ENCODE data around the gene BDKRB2.

Gene BDKRB2

GRCh38 chr14:96231056-96231455, 26.4 kb downstream of the BDKRB2 start:
- no peaks in the 10 kb centered on the region for H3K4me1 ChIP-seq (ENCODE audit: insufficient read depth, low read length)
- H3K27me3 ChIP-seq (ENCODE audit: insufficient read depth, low read length, poor library complexity) = peaks cover 5% of the 10 kb centered on the region
- no peak overlapping the region for H2AFZ ChIP-seq (ENCODE audit: low read depth, low read length)
- no peak overlapping the region for H3K27ac ChIP-seq (ENCODE audit: low read length)
- H3K36me3 ChIP-seq (ENCODE audit: insufficient read depth, low read length) = no peaks in the 10 kb centered on the region
- H3K4me2 ChIP-seq (ENCODE audit: insufficient read depth, low read length) = no peak overlapping the region
- no peak overlapping the region for H3K4me3 ChIP-seq (ENCODE audit: low read depth in 1 of 2, low read length in 2 of 2)
- no peaks in the 10 kb centered on the region for H3K9me3 ChIP-seq (ENCODE audit: insufficient read depth, low read length, severe bottlenecking)
- no peaks in the 10 kb centered on the region for H3K79me2 ChIP-seq (ENCODE audit: insufficient read depth, low read length)
- no peak overlapping the region for H3K9ac ChIP-seq (ENCODE audit: low read depth, low read length)
- DNase-seq = no peak
- ATAC-seq (ENCODE audit: insufficient read depth, low read depth) = no peak
- TF ChIP-seq EZH2 (IDR thresholded peaks at IDR 0.05; ENCODE audit: borderline replicate concordance, low read depth, low read length, severe bottlenecking) = no peak
- no peak for TF ChIP-seq CTCF (IDR thresholded peaks at IDR 0.05; ENCODE audit: borderline replicate concordance, extremely low read depth, low read length, poor library complexity, severe bottlenecking)
- H4K20me1 ChIP-seq (ENCODE audit: insufficient read depth, low read length) = no peaks in the 10 kb centered on the region

GRCh38 chr14:96231526-96232130, 27.0 kb downstream of the BDKRB2 start:
- no peaks in the 10 kb centered on the region for H3K79me2 ChIP-seq (ENCODE audit: insufficient read depth, low read length)
- TF ChIP-seq EZH2 (IDR thresholded peaks at IDR 0.05; ENCODE audit: borderline replicate concordance, low read depth, low read length, severe bottlenecking) (no peak), CTCF (IDR thresholded peaks at IDR 0.05; ENCODE audit: borderline replicate concordance, extremely low read depth, low read length, poor library complexity, severe bottlenecking) (no peak)
- no peak overlapping the region for H3K4me3 ChIP-seq (ENCODE audit: low read depth in 1 of 2, low read length in 2 of 2)
- no peaks in the 10 kb centered on the region for H3K9me3 ChIP-seq (ENCODE audit: insufficient read depth, low read length, severe bottlenecking)
- ATAC-seq (ENCODE audit: insufficient read depth, low read depth) (no peak), DNase-seq (no peak)
- H3K27me3 ChIP-seq (ENCODE audit: insufficient read depth, low read length, poor library complexity) = peaks cover 8% of the 10 kb centered on the region
- H2AFZ ChIP-seq (ENCODE audit: low read depth, low read length) = no peak overlapping the region
- H3K4me1 ChIP-seq (ENCODE audit: insufficient read depth, low read length) = no peaks in the 10 kb centered on the region
- H3K9ac ChIP-seq (ENCODE audit: low read depth, low read length) = no peak overlapping the region
- no peaks in the 10 kb centered on the region for H3K36me3 ChIP-seq (ENCODE audit: insufficient read depth, low read length)
- no peak overlapping the region for H3K27ac ChIP-seq (ENCODE audit: low read length)
- no peak overlapping the region for H3K4me2 ChIP-seq (ENCODE audit: insufficient read depth, low read length)
- H4K20me1 ChIP-seq (ENCODE audit: insufficient read depth, low read length) = no peaks in the 10 kb centered on the region

DNA sequence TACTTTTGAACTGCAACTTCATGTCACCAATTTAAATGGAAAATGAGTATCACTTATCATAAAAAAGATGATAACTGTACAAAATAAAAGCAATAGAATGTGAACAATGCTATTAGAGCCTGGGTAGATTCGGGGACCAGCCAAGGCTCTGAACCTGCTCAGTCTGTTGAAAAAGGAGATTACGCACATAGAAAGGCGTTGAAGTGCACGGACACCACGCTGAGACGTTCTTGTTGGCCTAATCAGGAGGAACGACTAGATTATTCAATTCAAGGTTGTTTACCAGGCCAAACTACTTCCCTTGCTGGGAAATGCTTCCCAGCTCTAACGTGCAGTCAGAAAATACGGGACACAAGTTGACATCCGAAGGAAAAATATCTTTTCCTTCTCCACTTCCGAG, 27.9 kb downstream of the BDKRB2 start:
- no peak overlapping the region for H3K4me2 ChIP-seq (ENCODE audit: insufficient read depth, low read length)
- H3K9me3 ChIP-seq (ENCODE audit: insufficient read depth, low read length, severe bottlenecking) = no peaks in the 10 kb centered on the region
- H2AFZ ChIP-seq (ENCODE audit: low read depth, low read length) = no peak overlapping the region
- no peaks in the 10 kb centered on the region; the same call in 1 of the 2 replicates for H4K20me1 ChIP-seq (ENCODE audit: insufficient read depth, low read length)
- no peaks in the 10 kb centered on the region for H3K4me1 ChIP-seq (ENCODE audit: insufficient read depth, low read length)
- no peak overlapping the region for H3K4me3 ChIP-seq (ENCODE audit: low read depth in 1 of 2, low read length in 2 of 2)
- no peaks in the 10 kb centered on the region for H3K79me2 ChIP-seq (ENCODE audit: insufficient read depth, low read length)
- H3K27ac ChIP-seq (ENCODE audit: low read length) = no peak overlapping the region
- no peak for TF ChIP-seq EZH2 (IDR thresholded peaks at IDR 0.05; ENCODE audit: borderline replicate concordance, low read depth, low read length, severe bottlenecking)
- no peak for TF ChIP-seq CTCF (IDR thresholded peaks at IDR 0.05; ENCODE audit: borderline replicate concordance, extremely low read depth, low read length, poor library complexity, severe bottlenecking)
- H3K27me3 ChIP-seq (ENCODE audit: insufficient read depth, low read length, poor library complexity) = peaks cover 11% of the 10 kb centered on the region
- H3K9ac ChIP-seq (ENCODE audit: low read depth, low read length) = no peak overlapping the region
- no peaks in the 10 kb centered on the region for H3K36me3 ChIP-seq (ENCODE audit: insufficient read depth, low read length)
- no peak for ATAC-seq (ENCODE audit: insufficient read depth, low read depth)
- no peak for DNase-seq
